ENCODE measurements around the gene PRKN. TPM values are rescaled to one million over a fixed set of nuclear protein-coding genes. Genes with fewer than 3 reads are reported as not detected.

PRKN gene
- total RNA-seq, 2 donors from 2014 or later, result 3.3 to 4.8 TPM

- H3K9me3 ChIP-seq (ENCODE audit: control insufficient read depth, low read length), result peaks cover 13% of the 10 kb centered on the region
- H3K9me3 Mint-ChIP-seq, result peaks cover 23% of the 10 kb centered on the region
- no peaks in the 10 kb centered on the region for H3K27me3 ChIP-seq (ENCODE audit: control insufficient read depth, insufficient read depth, low read length, poor library complexity, severe bottlenecking)
- no peak overlapping the region for H3K4me3 Mint-ChIP-seq
- H3K27me3 Mint-ChIP-seq (ENCODE audit: insufficient read depth), result no peaks in the 10 kb centered on the region
- no peaks in the 10 kb centered on the region for H3K36me3 ChIP-seq (ENCODE audit: control insufficient read depth, insufficient read depth, low read length)
- H3K4me1 ChIP-seq (ENCODE audit: control insufficient read depth, insufficient read depth, low read length), result no peaks in the 10 kb centered on the region
- TF ChIP-seq CTCF (conservative IDR thresholded peaks at IDR 0.05), result no peak
- no peak overlapping the region for H3K4me3 ChIP-seq (ENCODE audit: low read length)
- no peak overlapping the region for H3K27ac Mint-ChIP-seq
- H3K27ac ChIP-seq (ENCODE audit: low read depth, low read length), result no peak overlapping the region
- DNase-seq, result no peak
- WGBS, 2 experiments (ENCODE audit: insufficient coverage in 1 of 2, insufficient read length in 1 of 2), result 92 to 100% methylated on average over 3 to 4 of the region's 4 CpGs
- no peaks in the 10 kb centered on the region for H3K36me3 Mint-ChIP-seq (ENCODE audit: low read depth)
- no peak overlapping the region for H3K9ac ChIP-seq (ENCODE audit: extremely low read depth, low read length, poor library complexity, severe bottlenecking)
- no peaks in the 10 kb centered on the region for H3K4me1 Mint-ChIP-seq
Measured at GRCh38 chr6:161624111-161624510, 1103.5 kb downstream of the PRKN start.

- Mint-ChIP-seq H3K4me3 (no peak overlapping the region), H3K4me1 (no peaks in the 10 kb centered on the region), H3K9me3 (peaks cover 23% of the 10 kb centered on the region), H3K27ac (no peak overlapping the region), H3K36me3 (ENCODE audit: low read depth) (no peaks in the 10 kb centered on the region), H3K27me3 (ENCODE audit: insufficient read depth) (no peaks in the 10 kb centered on the region)
- no peak for TF ChIP-seq CTCF (conservative IDR thresholded peaks at IDR 0.05)
- no peaks in the 10 kb centered on the region for H3K36me3 ChIP-seq (ENCODE audit: control insufficient read depth, insufficient read depth, low read length)
- WGBS, 2 experiments (ENCODE audit: insufficient coverage in 1 of 2, insufficient read length in 1 of 2), result 95 to 100% methylated on average over 2 to 3 of the region's 3 CpGs
- H3K9ac ChIP-seq (ENCODE audit: extremely low read depth, low read length, poor library complexity, severe bottlenecking), result no peak overlapping the region
- H3K4me3 ChIP-seq (ENCODE audit: low read length), result no peak overlapping the region
- H3K27me3 ChIP-seq (ENCODE audit: control insufficient read depth, insufficient read depth, low read length, poor library complexity, severe bottlenecking), result no peaks in the 10 kb centered on the region
- H3K27ac ChIP-seq (ENCODE audit: low read depth, low read length), result no peak overlapping the region
- H3K4me1 ChIP-seq (ENCODE audit: control insufficient read depth, insufficient read depth, low read length), result no peaks in the 10 kb centered on the region
- peaks cover 13% of the 10 kb centered on the region for H3K9me3 ChIP-seq (ENCODE audit: control insufficient read depth, low read length)
- DNase-seq, result no peak
Measured at GRCh38 chr6:161622779-161623178, 1104.8 kb downstream of the PRKN start.

- Mint-ChIP-seq H3K4me3 (no peak overlapping the region), H3K27me3 (ENCODE audit: insufficient read depth) (peaks cover 2% of the 10 kb centered on the region), H3K9me3 (no peaks in the 10 kb centered on the region), H3K27ac (no peak overlapping the region), H3K36me3 (ENCODE audit: low read depth) (no peaks in the 10 kb centered on the region), H3K4me1 (no peaks in the 10 kb centered on the region)
- Histone ChIP-seq H3K4me1 (ENCODE audit: control insufficient read depth, insufficient read depth, low read length) (no peaks in the 10 kb centered on the region), H3K9ac (ENCODE audit: extremely low read depth, low read length, poor library complexity, severe bottlenecking) (no peak overlapping the region), H3K4me3 (ENCODE audit: low read length) (no peak overlapping the region), H3K9me3 (ENCODE audit: control insufficient read depth, low read length) (no peaks in the 10 kb centered on the region), H3K27ac (ENCODE audit: low read depth, low read length) (no peak overlapping the region), H3K27me3 (ENCODE audit: control insufficient read depth, insufficient read depth, low read length, poor library complexity, severe bottlenecking) (no peaks in the 10 kb centered on the region), H3K36me3 (ENCODE audit: control insufficient read depth, insufficient read depth, low read length) (no peaks in the 10 kb centered on the region)
- 54 to 55% methylated on average over 5 to 6 of the region's 8 CpGs for WGBS, 2 experiments (ENCODE audit: insufficient coverage in 1 of 2, insufficient read length in 1 of 2)
- TF ChIP-seq CTCF (conservative IDR thresholded peaks at IDR 0.05), result peak; percentile 81
- peak; percentile 88 for DNase-seq
Measured at GRCh38 chr6:161618831-161619454, 1108.6 kb downstream of the PRKN start.

Data from endodermal cell (in vitro differentiated cells).